ENCODE data around the gene CORO1C. TPM values are rescaled to one million over a fixed set of nuclear protein-coding genes. Genes with fewer than 3 reads are reported as not detected.
"Not testable (repeated sequence)": the region's sequence is repeated elsewhere in the genome, so short reads cannot be mapped to it uniquely, and the experiment has no call there.

The CORO1C gene
- total RNA-seq, 1 donor from 2014 or later, result 380 TPM

DNA sequence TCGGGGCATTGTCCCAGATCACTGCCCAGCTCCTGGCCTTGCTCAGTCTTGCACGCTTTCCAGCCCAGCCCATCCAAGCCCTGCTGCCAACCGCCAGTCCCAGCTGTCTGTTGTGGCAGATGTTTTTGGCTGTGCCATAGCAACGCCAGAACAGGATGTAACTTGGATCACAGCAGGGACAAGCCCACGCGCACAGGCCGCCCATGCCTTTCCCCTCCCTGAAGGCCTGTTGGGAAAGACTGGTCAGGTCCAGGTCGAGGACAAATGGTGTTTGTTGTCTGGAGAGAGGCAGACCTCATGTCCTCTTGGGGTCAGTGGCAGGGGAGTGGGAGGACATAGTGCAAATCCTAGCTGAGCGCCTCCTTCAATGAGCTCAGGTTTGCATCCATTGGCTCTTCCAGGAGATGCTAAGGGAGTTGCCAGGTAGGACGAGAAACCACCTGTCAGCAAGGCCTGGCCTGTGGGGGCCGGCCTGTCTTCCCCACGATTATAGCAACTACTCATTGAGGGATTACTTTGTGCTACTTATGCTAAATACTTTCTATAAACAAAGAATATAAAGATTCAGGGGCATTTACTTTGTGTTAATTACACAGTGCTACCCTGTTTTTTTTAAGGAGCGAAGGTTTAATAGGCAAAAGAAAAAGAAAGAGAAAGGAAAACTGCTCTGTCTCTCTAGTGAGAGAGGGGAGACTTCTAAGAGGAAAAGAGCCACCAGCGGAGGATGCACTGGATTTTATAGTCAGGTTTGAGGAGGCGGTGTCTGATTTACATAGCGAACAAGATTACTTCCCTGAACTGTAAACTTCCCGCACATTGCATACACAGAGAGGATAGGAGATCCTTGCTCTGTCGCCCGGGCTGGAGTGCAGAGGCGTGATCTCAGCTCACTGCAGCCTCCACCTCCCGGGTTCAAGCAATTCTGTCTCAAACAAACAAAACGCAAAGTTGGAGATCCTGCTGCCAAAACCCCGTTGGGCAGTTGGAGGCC is 42.8 kb upstream of the CORO1C start:
- Mint-ChIP-seq H3K4me1 (ENCODE audit: unreplicated experiment) (peaks cover 8% of the 10 kb centered on the region), H3K27me3 (ENCODE audit: unreplicated experiment) (peaks cover 2% of the 10 kb centered on the region), H3K27ac (ENCODE audit: unreplicated experiment) (peak overlapping the region; percentile 34), H3K36me3 (ENCODE audit: low read depth, unreplicated experiment) (no peaks in the 10 kb centered on the region), H3K4me3 (ENCODE audit: unreplicated experiment) (no peak overlapping the region), H3K9me3 (ENCODE audit: unreplicated experiment) (no peaks in the 10 kb centered on the region)
- TF ChIP-seq, protein P1, sequence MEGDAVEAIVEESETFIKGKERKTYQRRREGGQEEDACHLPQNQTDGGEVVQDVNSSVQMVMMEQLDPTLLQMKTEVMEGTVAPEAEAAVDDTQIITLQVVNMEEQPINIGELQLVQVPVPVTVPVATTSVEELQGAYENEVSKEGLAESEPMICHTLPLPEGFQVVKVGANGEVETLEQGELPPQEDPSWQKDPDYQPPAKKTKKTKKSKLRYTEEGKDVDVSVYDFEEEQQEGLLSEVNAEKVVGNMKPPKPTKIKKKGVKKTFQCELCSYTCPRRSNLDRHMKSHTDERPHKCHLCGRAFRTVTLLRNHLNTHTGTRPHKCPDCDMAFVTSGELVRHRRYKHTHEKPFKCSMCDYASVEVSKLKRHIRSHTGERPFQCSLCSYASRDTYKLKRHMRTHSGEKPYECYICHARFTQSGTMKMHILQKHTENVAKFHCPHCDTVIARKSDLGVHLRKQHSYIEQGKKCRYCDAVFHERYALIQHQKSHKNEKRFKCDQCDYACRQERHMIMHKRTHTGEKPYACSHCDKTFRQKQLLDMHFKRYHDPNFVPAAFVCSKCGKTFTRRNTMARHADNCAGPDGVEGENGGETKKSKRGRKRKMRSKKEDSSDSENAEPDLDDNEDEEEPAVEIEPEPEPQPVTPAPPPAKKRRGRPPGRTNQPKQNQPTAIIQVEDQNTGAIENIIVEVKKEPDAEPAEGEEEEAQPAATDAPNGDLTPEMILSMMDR (IDR thresholded peaks at IDR 0.05; ENCODE audit: unreplicated experiment), result no peak
- peak; percentile 60 for DNase-seq (ENCODE audit: low spot score)

DNA sequence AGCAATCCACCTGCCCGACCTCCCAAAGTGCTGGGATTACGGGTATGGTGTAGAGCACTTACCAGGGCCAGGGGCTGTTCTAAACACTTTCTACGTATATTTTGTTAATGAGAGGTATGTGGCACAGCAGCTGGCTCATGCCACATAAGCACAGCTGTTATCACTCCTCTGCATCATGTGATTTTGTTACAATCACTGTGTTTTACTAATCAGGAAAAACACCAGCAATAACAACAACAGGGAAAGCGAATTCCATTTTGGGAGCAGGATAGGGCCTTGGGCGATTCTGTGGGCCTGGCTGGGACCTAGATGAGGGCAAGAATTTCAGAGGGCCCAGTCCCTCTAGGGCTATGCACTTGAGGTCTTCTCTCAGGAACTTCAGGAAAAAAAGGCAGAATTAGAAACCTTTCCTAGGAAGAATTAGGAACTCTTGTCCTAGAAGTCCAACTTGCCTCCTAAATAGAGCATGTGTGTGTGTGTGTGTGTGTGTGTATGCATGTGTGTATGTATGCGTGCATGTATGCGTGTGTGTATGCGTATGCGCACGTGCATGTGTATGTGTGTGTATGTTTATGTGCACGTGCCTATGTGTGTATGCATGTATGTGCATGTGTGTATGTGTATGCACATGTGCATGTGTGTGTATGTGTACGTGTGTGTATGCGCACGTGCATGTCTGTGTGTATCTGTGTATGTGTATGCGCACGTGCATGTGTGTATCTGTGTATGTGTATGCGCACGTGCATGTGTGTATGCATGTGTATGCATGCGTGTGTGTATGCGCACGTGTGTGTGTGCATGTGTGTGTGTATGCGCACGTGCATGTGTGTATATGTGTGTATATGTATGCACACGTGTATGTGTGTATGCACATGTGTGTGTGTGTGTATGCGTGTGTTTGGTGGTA is 41.8 kb upstream of the CORO1C start:
- H3K27ac Mint-ChIP-seq (ENCODE audit: unreplicated experiment), result peak overlapping the region; percentile 34
- H3K4me1 Mint-ChIP-seq (ENCODE audit: unreplicated experiment), result peaks cover 10% of the 10 kb centered on the region
- H3K36me3 Mint-ChIP-seq (ENCODE audit: low read depth, unreplicated experiment), result no peaks in the 10 kb centered on the region
- TF ChIP-seq, protein P1 (IDR thresholded peaks at IDR 0.05; ENCODE audit: unreplicated experiment), result no peak
- no peak for DNase-seq (ENCODE audit: low spot score)
- no peaks in the 10 kb centered on the region for H3K9me3 Mint-ChIP-seq (ENCODE audit: unreplicated experiment)
- no peak overlapping the region for H3K4me3 Mint-ChIP-seq (ENCODE audit: unreplicated experiment)
- peaks cover 3% of the 10 kb centered on the region for H3K27me3 Mint-ChIP-seq (ENCODE audit: unreplicated experiment)

DNA sequence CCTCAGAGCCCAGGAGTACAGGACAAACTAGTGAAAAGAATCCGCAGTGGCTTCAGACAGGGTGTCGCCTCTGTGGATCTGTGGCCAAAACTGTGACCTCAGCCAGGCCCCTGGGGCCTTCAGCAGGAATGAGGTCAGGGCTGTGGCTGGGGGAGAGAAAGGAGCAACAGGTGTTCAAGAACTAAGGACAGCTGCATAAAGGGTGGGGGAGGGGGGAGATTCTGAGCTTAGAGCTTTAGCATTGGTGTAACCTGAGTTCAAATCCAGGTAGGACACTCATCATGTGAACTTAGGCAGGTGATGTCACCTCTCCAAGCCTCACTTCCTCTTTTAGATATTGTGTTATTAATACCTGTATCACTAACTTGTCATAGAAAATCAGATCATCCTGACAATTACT is 40.9 kb upstream of the CORO1C start:
- Mint-ChIP-seq H3K27me3 (ENCODE audit: unreplicated experiment) (peaks cover 7% of the 10 kb centered on the region), H3K36me3 (ENCODE audit: low read depth, unreplicated experiment) (no peaks in the 10 kb centered on the region), H3K4me3 (ENCODE audit: unreplicated experiment) (no peak overlapping the region), H3K4me1 (ENCODE audit: unreplicated experiment) (peaks cover 10% of the 10 kb centered on the region), H3K27ac (ENCODE audit: unreplicated experiment) (no peak overlapping the region), H3K9me3 (ENCODE audit: unreplicated experiment) (no peaks in the 10 kb centered on the region)
- TF ChIP-seq, protein P1 (IDR thresholded peaks at IDR 0.05; ENCODE audit: unreplicated experiment), result no peak
- no peak for DNase-seq (ENCODE audit: low spot score)

DNA sequence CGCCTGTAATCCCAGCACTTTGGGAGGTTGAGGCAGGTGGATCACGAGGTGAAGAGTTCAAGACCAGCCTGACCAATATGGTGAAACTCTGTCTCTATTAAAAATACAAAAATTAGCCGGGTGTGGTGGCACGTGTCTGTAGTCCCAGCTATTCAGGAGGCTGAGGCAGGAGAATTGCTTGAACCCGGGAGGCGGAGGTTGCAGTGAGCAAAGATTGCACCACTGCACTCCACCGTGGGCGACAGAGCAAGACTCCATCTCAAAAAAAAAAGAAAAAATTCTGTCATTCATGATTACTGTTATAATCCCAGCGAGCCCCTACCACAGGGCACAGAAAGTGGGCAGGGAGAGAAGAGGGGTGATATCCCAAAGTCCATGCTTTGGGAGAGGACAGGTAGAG is 40.5 kb upstream of the CORO1C start:
- H3K27me3 Mint-ChIP-seq (ENCODE audit: unreplicated experiment); H3K4me3 Mint-ChIP-seq (ENCODE audit: unreplicated experiment); H3K4me1 Mint-ChIP-seq (ENCODE audit: unreplicated experiment); DNase-seq (ENCODE audit: low spot score); H3K27ac Mint-ChIP-seq (ENCODE audit: unreplicated experiment); H3K9me3 Mint-ChIP-seq (ENCODE audit: unreplicated experiment); H3K36me3 Mint-ChIP-seq (ENCODE audit: low read depth, unreplicated experiment): not testable (repeated sequence)

DNA sequence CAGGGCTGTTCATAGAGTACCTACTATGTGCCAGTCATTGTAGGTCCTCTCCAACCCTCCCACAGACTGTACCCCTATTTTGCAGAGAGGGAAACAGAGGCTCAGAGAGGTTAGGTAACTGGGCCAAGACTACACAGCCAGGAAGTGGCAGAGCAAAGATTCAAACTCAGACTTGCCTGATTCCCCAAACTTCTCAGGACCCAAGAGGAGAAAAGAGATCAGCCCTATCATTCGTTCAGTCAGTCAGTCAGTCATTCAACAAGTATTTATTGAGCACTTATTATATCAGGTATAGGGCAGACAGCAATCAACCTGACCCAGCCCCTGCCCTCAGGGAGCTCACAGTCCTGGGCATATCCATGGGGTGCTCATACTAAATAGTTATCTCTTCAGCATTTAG is 39.6 kb upstream of the CORO1C start:
- TF ChIP-seq, protein P1 (IDR thresholded peaks at IDR 0.05; ENCODE audit: unreplicated experiment), result no peak
- H3K27ac Mint-ChIP-seq (ENCODE audit: unreplicated experiment), result peak overlapping the region; percentile 57
- no peaks in the 10 kb centered on the region for H3K9me3 Mint-ChIP-seq (ENCODE audit: unreplicated experiment)
- H3K36me3 Mint-ChIP-seq (ENCODE audit: low read depth, unreplicated experiment), result no peaks in the 10 kb centered on the region
- H3K4me1 Mint-ChIP-seq (ENCODE audit: unreplicated experiment), result peaks cover 10% of the 10 kb centered on the region
- peaks cover 7% of the 10 kb centered on the region for H3K27me3 Mint-ChIP-seq (ENCODE audit: unreplicated experiment)
- no peak for DNase-seq (ENCODE audit: low spot score)
- no peak overlapping the region for H3K4me3 Mint-ChIP-seq (ENCODE audit: unreplicated experiment)
